ENCODE data around the gene NDUFA1.
A peak's percentile ranks its signal among the peaks of the same experiment; 100 is the strongest.
"Not testable (repeated sequence)": the region's sequence is repeated elsewhere in the genome, so short reads cannot be mapped to it uniquely, and the experiment has no call there.

NDUFA1 gene

GRCh38 chrX:119871599-119872395, at the start of gene NDUFA1, which contains the start of gene RNF113A:
TSS of gene NDUFA1 (plus strand) at chrX:119871832. CDS start at chrX:119871912, 80 bp downstream.
TSS of gene RNF113A (minus strand) at chrX:119871733. CDS start at chrX:119871613, 120 bp downstream.
- peak; percentile 61 to 76 for DNase-seq (ENCODE audit: low read depth in 1 of 2, low spot score in 1 of 2)

GRCh38 chrX:119824221-119824620, 47.4 kb upstream of the NDUFA1 start:
- not testable (repeated sequence) for DNase-seq (ENCODE audit: low read depth in 1 of 2, low spot score in 1 of 2)

GRCh38 chrX:119826399-119826959, 45.2 kb upstream of the NDUFA1 start:
- DNase-seq (ENCODE audit: low read depth in 1 of 2, low spot score in 1 of 2), result no peak

- no peak for DNase-seq (ENCODE audit: low read depth in 1 of 2, low spot score in 1 of 2)
Observed at GRCh38 chrX:119828446-119828845, 43.2 kb upstream of the NDUFA1 start.

- no peak for DNase-seq (ENCODE audit: low read depth in 1 of 2, low spot score in 1 of 2)
Observed at GRCh38 chrX:119833905-119834304, 37.7 kb upstream of the NDUFA1 start.

GRCh38 chrX:119852382-119853353, 19.0 kb upstream of the NDUFA1 start, which contains the start of gene UPF3B:
TSS of gene UPF3B (minus strand) at chrX:119852963. CDS start at chrX:119852928, 35 bp downstream.
- DNase-seq (ENCODE audit: low read depth in 1 of 2, low spot score in 1 of 2), result peak; percentile 74 to 85

- DNase-seq (ENCODE audit: low read depth in 1 of 2, low spot score in 1 of 2), result no peak
Observed at GRCh38 chrX:119853444-119853843, 18.2 kb upstream of the NDUFA1 start.

GRCh38 chrX:119870626-119871131, 953 bp upstream of the NDUFA1 start:
- DNase-seq (ENCODE audit: low read depth in 1 of 2, low spot score in 1 of 2), result no peak

GRCh38 chrX:119871245-119871598, 410 bp upstream of the NDUFA1 start:
- no peak for DNase-seq (ENCODE audit: low read depth in 1 of 2, low spot score in 1 of 2)

GRCh38 chrX:119878740-119879139, 7.1 kb downstream of the NDUFA1 start:
- DNase-seq (ENCODE audit: low read depth in 1 of 2, low spot score in 1 of 2), result no peak

GRCh38 chrX:119880076-119880475, 8.4 kb downstream of the NDUFA1 start:
- DNase-seq (ENCODE audit: low read depth in 1 of 2, low spot score in 1 of 2), result no peak

GRCh38 chrX:119880552-119881437, 9.2 kb downstream of the NDUFA1 start:
- no peak for DNase-seq (ENCODE audit: low read depth in 1 of 2, low spot score in 1 of 2)

- DNase-seq (ENCODE audit: low read depth in 1 of 2, low spot score in 1 of 2), result no peak
Observed at GRCh38 chrX:119885554-119886428, 14.2 kb downstream of the NDUFA1 start.

GRCh38 chrX:119887721-119888425, 16.2 kb downstream of the NDUFA1 start:
- peak in 1 of 2 donors; percentile 12 for DNase-seq (ENCODE audit: low read depth in 1 of 2, low spot score in 1 of 2)

GRCh38 chrX:119890626-119891025, 19.0 kb downstream of the NDUFA1 start:
- not testable (repeated sequence) for DNase-seq (ENCODE audit: low read depth in 1 of 2, low spot score in 1 of 2)

- not testable (repeated sequence) for DNase-seq (ENCODE audit: low read depth in 1 of 2, low spot score in 1 of 2)
Observed at GRCh38 chrX:119891961-119892692, 20.5 kb downstream of the NDUFA1 start.

- no peak for DNase-seq (ENCODE audit: low read depth in 1 of 2, low spot score in 1 of 2)
Observed at GRCh38 chrX:119895843-119896326, 24.3 kb downstream of the NDUFA1 start, which contains the start of gene AKAP14. TSS of gene AKAP14 (plus strand) at chrX:119895893. CDS start at chrX:119903224, 7,331 bp downstream.
